H9 (cell line): ENCODE data around the gene TICRR. TPM values are rescaled to one million over a fixed set of nuclear protein-coding genes. Genes with fewer than 3 reads are reported as not detected.
A peak's percentile ranks its signal among the peaks of the same experiment; 100 is the strongest.

Experiments used
- DNase-seq: peaks from one replicate; pipeline ENCODE4 v3.0.0-alpha.2; 2017
- H2AFZ ChIP-seq: one replicate; pipeline ENCODE4 v1.6.1; 2013; ENCODE audit warnings: mild to moderate bottlenecking, low read length, control low read depth, moderate library complexity
- H2AK5ac ChIP-seq: 2 replicates; pipeline ENCODE4 v1.6.1; 2013; ENCODE audit warnings: low read length, control low read depth, mixed read lengths; ENCODE audit not compliant: insufficient read length
- H2BK120ac ChIP-seq: one replicate; pipeline ENCODE4 v1.6.1; 2013; ENCODE audit warnings: low read depth, mild to moderate bottlenecking, low read length, control low read depth, inconsistent platforms; ENCODE audit not compliant: poor library complexity, severe bottlenecking
- H2BK12ac ChIP-seq: 2 replicates; pipeline ENCODE4 v1.6.1; 2013; ENCODE audit warnings: low read length, control low read depth, mixed read lengths, low read depth; ENCODE audit not compliant: insufficient read length
- H2BK15ac ChIP-seq: 2 replicates; pipeline ENCODE4 v1.6.1; 2013; ENCODE audit warnings: low read depth, low read length, control low read depth
- H2BK20ac ChIP-seq: one replicate; pipeline ENCODE4 v1.6.1; 2013; ENCODE audit warnings: low read depth, mild to moderate bottlenecking, low read length, control low read depth, inconsistent platforms; ENCODE audit not compliant: poor library complexity, severe bottlenecking
- H2BK5ac ChIP-seq: 2 replicates; pipeline ENCODE4 v1.6.1; 2013; ENCODE audit warnings: low read length, control low read depth, mixed read lengths; ENCODE audit not compliant: insufficient read length
- H3K14ac ChIP-seq: 2 replicates; pipeline ENCODE4 v1.6.1; 2013; ENCODE audit warnings: low read length, control low read depth; ENCODE audit not compliant: insufficient read depth
- H3K18ac ChIP-seq: 2 replicates; pipeline ENCODE4 v1.6.1; 2013; ENCODE audit warnings: low read depth, mild to moderate bottlenecking, mixed read lengths, low read length, control low read depth; ENCODE audit not compliant: insufficient read length
- H3K23ac ChIP-seq: 2 replicates; pipeline ENCODE4 v1.6.1; 2013; ENCODE audit warnings: low read length, control low read depth, mixed read lengths, low read depth; ENCODE audit not compliant: insufficient read length
- H3K23me2 ChIP-seq: 2 replicates; pipeline ENCODE4 v1.6.1; 2013; ENCODE audit warnings: low read depth, mild to moderate bottlenecking, mixed read lengths, low read length, control low read depth; ENCODE audit not compliant: insufficient read length, poor library complexity, severe bottlenecking
- H3K27ac ChIP-seq: 2 replicates; pipeline ENCODE4 v1.5.1; 2013; ENCODE audit warnings: low read length, control low read depth, mixed read lengths, low read depth; ENCODE audit not compliant: insufficient read length
- H3K27me3 ChIP-seq: 2 replicates; pipeline ENCODE4 v1.6.1; 2013; ENCODE audit warnings: low read length, control low read depth, inconsistent platforms; ENCODE audit not compliant: insufficient read depth
- H3K4ac ChIP-seq: 2 replicates; pipeline ENCODE4 v1.6.1; 2013; ENCODE audit warnings: low read depth, mild to moderate bottlenecking, control low read depth, inconsistent platforms, low read length, moderate library complexity
- H3K4me1 ChIP-seq: 2 replicates; pipeline ENCODE4 v1.6.1; 2013; ENCODE audit warnings: low read length, control low read depth, inconsistent platforms; ENCODE audit not compliant: insufficient read depth
- H3K4me2 ChIP-seq: 2 replicates; pipeline ENCODE4 v1.6.1; 2013; ENCODE audit warnings: low read length, control low read depth, mixed read lengths; ENCODE audit not compliant: insufficient read length, insufficient read depth
- H3K56ac ChIP-seq: 2 replicates; pipeline ENCODE4 v1.6.1; 2013; ENCODE audit warnings: low read depth, mild to moderate bottlenecking, mixed read lengths, low read length, control low read depth; ENCODE audit not compliant: insufficient read length
- H3K79me1 ChIP-seq: 2 replicates; pipeline ENCODE4 v1.6.1; 2013; ENCODE audit warnings: low read depth, mild to moderate bottlenecking, moderate library complexity, low read length, control low read depth, inconsistent platforms; ENCODE audit not compliant: insufficient read depth, poor library complexity, severe bottlenecking
- H3K79me2 ChIP-seq: 2 replicates; pipeline ENCODE4 v1.6.1; 2013; ENCODE audit warnings: low read length, control low read depth, inconsistent platforms; ENCODE audit not compliant: insufficient read depth
- H3K9ac ChIP-seq: 2 replicates; pipeline ENCODE4 v1.6.1; 2013; ENCODE audit warnings: low read length, control low read depth, mixed read lengths; ENCODE audit not compliant: insufficient read length; ENCODE audit errors: extremely low read depth
- H3K9me3 ChIP-seq: one replicate; pipeline ENCODE4 v1.6.1; 2013; ENCODE audit warnings: low read depth, low read length, inconsistent platforms; ENCODE audit not compliant: control insufficient read depth
- H3T11ph ChIP-seq: one replicate; pipeline ENCODE4 v1.6.1; 2013; ENCODE audit warnings: mild to moderate bottlenecking, low read length, control low read depth, inconsistent platforms
- H4K20me1 ChIP-seq: one replicate; pipeline ENCODE4 v1.6.1; 2013; ENCODE audit not compliant: control insufficient read depth, insufficient read length, insufficient read depth
- H4K5ac ChIP-seq: 2 replicates; pipeline ENCODE4 v1.6.1; 2013; ENCODE audit warnings: low read depth, mild to moderate bottlenecking, mixed read lengths, low read length, control low read depth; ENCODE audit not compliant: insufficient read length
- H4K8ac ChIP-seq: replicated peaks from 2 replicates; pipeline ENCODE4 v1.6.1; 2013; ENCODE audit warnings: low read length, control low read depth, mixed read lengths, low read depth; ENCODE audit not compliant: insufficient read length
- H4K91ac ChIP-seq: 2 replicates; pipeline ENCODE4 v1.6.1; 2013; ENCODE audit warnings: low read depth, mild to moderate bottlenecking, moderate library complexity, mixed read lengths, low read length, control low read depth; ENCODE audit not compliant: insufficient read length
- H3K27ac Mint-ChIP-seq, 3 experiments: 2 replicates in 2 of 3; 3 replicates in 1 of 3; pipeline ENCODE4 v1.8.0; 2020 to 2021; ENCODE audit warnings: mixed read lengths in 3 of 3, mild to moderate bottlenecking in 1 of 3, moderate library complexity in 1 of 3
- H3K27me3 Mint-ChIP-seq: 2 replicates; pipeline ENCODE4 v1.8.0; 2021; ENCODE audit warnings: low read depth, mild to moderate bottlenecking, moderate library complexity, mixed read lengths
- H3K36me3 Mint-ChIP-seq, 3 experiments: 2 replicates in 2 of 3; 3 replicates in 1 of 3; pipeline ENCODE4 v1.8.0; 2020 to 2021; ENCODE audit warnings: low read depth in 3 of 3, mixed read lengths in 3 of 3; ENCODE audit not compliant: insufficient read depth in 1 of 3
- H3K4me1 Mint-ChIP-seq, 2 experiments: 2 replicates each; pipeline ENCODE4 v1.8.0; 2020; ENCODE audit warnings: mixed read lengths in 2 of 2
- H3K4me3 Mint-ChIP-seq, 2 experiments: 2 replicates in 1 of 2; 3 replicates in 1 of 2; pipeline ENCODE4 v1.8.0; 2020 to 2021; ENCODE audit warnings: mild to moderate bottlenecking in 2 of 2, mixed read lengths in 2 of 2, moderate library complexity in 1 of 2
- H3K9me3 Mint-ChIP-seq, 2 experiments: 2 replicates in 1 of 2; 3 replicates in 1 of 2; pipeline ENCODE4 v1.8.0; 2020; ENCODE audit warnings: mild to moderate bottlenecking in 2 of 2, mixed read lengths in 2 of 2, moderate library complexity in 1 of 2
- CTCF ChIP-seq: fragments of 200-600 bp; sonication (generic); conservative IDR thresholded peaks from 3 replicates; pipeline ENCODE4 v1.8.0; 2021; ENCODE audit warnings: antibody characterized with exemption, mild to moderate bottlenecking
- WGBS: extraction: QIAGEN DNeasy Blood & Tissue Kit; methylation state at CpG from one replicate; pipeline ENCODE4 v1.1.7; 2013; ENCODE audit warnings: missing lambda C conversion rate, low lambda C conversion rate, mixed read lengths; ENCODE audit not compliant: insufficient read length; ENCODE audit errors: extremely low coverage; 5-methylcytosine and 5-hydroxymethylcytosine counted together
- total RNA-seq: library from RNA; stranded (reverse); gene quantifications from 2 replicates; pipeline ENCODE4 v1.2.1, GENCODE V29; 2021

TICRR gene
- total RNA-seq, 1 experiment from 2014 or later: 26.0 TPM

GRCh38 chr15:89633585-89633984 is 58.3 kb downstream of the TICRR start:
- H3K23ac ChIP-seq: no peak overlapping the region
- H2BK15ac ChIP-seq: no peak overlapping the region
- no peak for DNase-seq
- H3K4ac ChIP-seq: no peak overlapping the region
- no peak overlapping the region for H4K8ac ChIP-seq
- Mint-ChIP-seq H3K27ac (peak overlapping the region in 1 of 3 experiments; percentile 48; a peak in 1 of 7 replicates), H3K9me3 (peaks cover 26 to 39% of the 10 kb centered on the region in 2 experiments), H3K4me3 (no peak overlapping the region), H3K27me3 (peaks cover 5% of the 10 kb centered on the region), H3K4me1 (peaks cover 0 to 4% of the 10 kb centered on the region in 2 experiments; a peak in 1 of 4 replicates), H3K36me3 (peaks cover 56 to 71% (median 66%) of the 10 kb centered on the region in 3 experiments)
- no peak overlapping the region for H3K18ac ChIP-seq
- no peak overlapping the region for H3K4me2 ChIP-seq
- no peak overlapping the region for H4K5ac ChIP-seq
- H4K20me1 ChIP-seq: no peaks in the 10 kb centered on the region
- no peak overlapping the region for H2BK5ac ChIP-seq
- no peak for TF ChIP-seq CTCF
- H2BK20ac ChIP-seq: no peak overlapping the region
- H3K27me3 ChIP-seq: no peaks in the 10 kb centered on the region
- WGBS: no CpG with 5 or more reads among the region's 23 CpGs
- no peak overlapping the region for H2AFZ ChIP-seq
- no peak overlapping the region for H3K27ac ChIP-seq
- no peaks in the 10 kb centered on the region for H3K79me1 ChIP-seq
- no peaks in the 10 kb centered on the region for H3K79me2 ChIP-seq
- no peaks in the 10 kb centered on the region for H3K23me2 ChIP-seq
- no peak overlapping the region for H2AK5ac ChIP-seq
- no peak overlapping the region for H3K56ac ChIP-seq
- no peak overlapping the region for H2BK12ac ChIP-seq
- H3K14ac ChIP-seq: no peak overlapping the region
- H4K91ac ChIP-seq: no peak overlapping the region
- no peaks in the 10 kb centered on the region for H3K9me3 ChIP-seq
- H2BK120ac ChIP-seq: no peak overlapping the region
- no peak overlapping the region for H3K9ac ChIP-seq
- H3K4me1 ChIP-seq: no peaks in the 10 kb centered on the region
- H3T11ph ChIP-seq: no peak overlapping the region
